Islet precursor cell (in vitro differentiated cells): Measurements from ENCODE around the gene KIF17.

Experiments
- DNase-seq: peaks from one replicate; pipeline ENCODE4 v3.0.0-alpha.2; 2018

KIF17 gene

DNA sequence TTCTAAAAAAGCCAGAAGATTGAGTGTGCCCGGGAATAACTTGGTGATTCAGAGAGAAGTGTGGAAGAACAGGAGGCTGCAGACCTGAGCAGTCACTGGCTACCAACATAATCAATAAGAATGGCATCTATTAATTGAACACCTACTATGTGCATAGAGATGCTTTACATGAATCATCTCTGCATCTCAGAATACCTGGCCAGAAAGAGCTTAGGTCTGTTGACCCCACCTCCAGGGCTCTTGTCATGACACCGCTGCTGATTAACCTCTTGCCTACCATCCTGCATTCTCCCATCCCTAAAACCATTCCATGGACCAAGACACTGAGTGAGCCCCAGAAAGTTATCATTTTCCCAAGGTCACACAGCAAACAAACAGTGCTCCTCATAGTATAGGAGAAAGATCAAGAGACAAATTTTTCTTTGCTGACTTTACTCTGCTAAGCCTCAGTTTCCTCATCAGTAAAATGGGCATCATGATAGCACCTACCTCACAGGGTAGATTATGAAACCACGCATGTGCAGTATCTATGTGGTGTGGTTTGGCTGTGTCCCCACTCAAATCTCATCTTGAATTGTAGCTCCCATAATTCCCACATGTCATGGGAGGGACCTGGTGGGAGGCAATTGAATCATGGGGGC lies 100.8 kb downstream of the KIF17 start:
- DNase-seq, result no peak

DNA sequence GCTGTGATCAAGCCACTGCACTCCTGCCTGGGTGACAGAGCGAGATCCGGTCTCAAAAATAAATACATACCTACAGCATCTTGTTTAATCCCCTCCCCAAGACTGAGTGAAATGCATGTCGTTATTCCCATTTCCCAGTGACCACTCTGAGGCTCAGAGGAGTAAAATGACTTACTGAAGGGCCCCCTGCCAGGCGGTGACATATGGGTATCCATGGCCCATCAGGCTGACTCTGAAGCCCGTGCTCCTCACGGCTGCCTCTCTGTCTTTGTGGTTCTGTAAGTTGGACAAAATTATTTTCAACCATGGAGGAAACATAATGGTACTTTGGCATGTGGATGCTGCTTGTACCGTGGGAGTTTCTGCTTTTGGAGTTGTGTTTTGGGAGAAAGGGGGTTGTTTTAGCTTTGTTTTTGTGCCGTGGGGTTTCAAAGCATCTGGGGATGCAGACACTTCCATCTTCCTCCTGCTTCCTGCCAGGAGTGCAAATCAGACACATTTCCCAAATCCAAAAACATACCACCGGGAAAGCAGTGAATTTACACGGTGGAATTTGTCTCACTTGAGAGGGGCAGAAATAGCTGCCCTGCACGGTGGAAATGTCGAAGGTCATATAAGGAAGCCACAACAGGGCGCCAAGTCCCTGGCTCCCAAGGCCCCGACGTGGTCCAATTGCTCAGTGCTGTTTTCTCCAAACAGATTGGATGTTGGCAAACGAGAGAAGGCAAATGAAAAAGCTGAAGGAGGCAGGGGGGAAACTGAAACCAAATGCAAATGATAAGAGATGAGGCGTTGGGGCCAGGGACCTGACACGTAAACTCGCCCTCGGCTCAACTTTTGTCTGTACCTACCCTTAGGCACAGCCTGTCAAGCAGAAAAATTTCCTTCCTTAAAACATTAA lies 101.6 kb downstream of the KIF17 start:
- DNase-seq, result no peak

- no peak for DNase-seq
Observed at GRCh38 chr1:20614131-20614579, 103.7 kb downstream of the KIF17 start.
